GM12878 (cell line): ENCODE measurements around the gene PPP1R9B. TPM values are rescaled to one million over a fixed set of nuclear protein-coding genes. Genes with fewer than 3 reads are reported as not detected.

Experiments used
- ATAC-seq: fragments of 200-7000 bp; cut with Tn5 transposase; 3 replicates; pipeline ENCODE4 v1.9.1; 2020; ENCODE audit warnings: mild to moderate bottlenecking, moderate library complexity
- BruUV-seq: library from RNA; stranded (reverse); fragments of 400-500 nt; replicated peaks from 2 replicates; lab custom pipeline; 2021; lab: Mats Ljungman, UMichigan
- CTCF ChIA-PET: fragments of 300-600 bp; sonication (Branson Sonifier 250); formaldehyde crosslinking; extraction: SDS; loops from one replicate; lab custom pipeline; 2021; ENCODE audit warnings: inconsistent platforms; lab: Yijun Ruan, JAX
- POLR2A ChIA-PET: fragments of 350-600 bp; formaldehyde crosslinking; extraction: SDS; loops from one replicate; lab custom pipeline; 2021; ENCODE audit warnings: inconsistent platforms; lab: Charles Lee
- RAD21 ChIA-PET: fragments of 300-600 bp; sonication (Branson Sonifier 250); formaldehyde crosslinking; loops from one replicate; lab custom pipeline; 2023; ENCODE audit warnings: antibody characterized with exemption; ENCODE audit not compliant: unreplicated experiment; lab: Charles Lee
- SMC1A ChIA-PET: fragments of 300-600 bp; sonication (Branson Sonifier 250); formaldehyde crosslinking; loops from one replicate; lab custom pipeline; 2023; ENCODE audit not compliant: unreplicated experiment, uncharacterized antibody; lab: Charles Lee
- DNase-seq: peaks from one replicate; pipeline ENCODE4 v3.0.0-alpha.2; 2011; ENCODE audit warnings: low read depth, low spot score
- FAIRE-seq: peaks from 3 replicates; lab custom pipeline; 2011; peaks lifted over from hg19 to GRCh38; lab: Jason Lieb, UNC
- H2AFZ ChIP-seq: 2 replicates; pipeline ENCODE4 v1.6.0; 2011; ENCODE audit warnings: low read depth, low read length, control low read depth; ENCODE audit not compliant: control insufficient read depth
- H3K27ac ChIP-seq: 2 replicates; pipeline ENCODE4 v1.5.1; 2011; ENCODE audit warnings: control low read depth; ENCODE audit not compliant: control insufficient read depth, insufficient read depth
- H3K27me3 ChIP-seq, 2 experiments: replicated peaks in 1 of 2; 2 replicates each; pipeline versions ENCODE4 v1.6.0 to v1.6.1; 2011; ENCODE audit warnings: low read length in 1 of 2; ENCODE audit not compliant: control insufficient read depth in 2 of 2, insufficient read depth in 2 of 2
- H3K36me3 ChIP-seq, 2 experiments: 2 replicates each; pipeline ENCODE4 v1.5.1; 2011; ENCODE audit warnings: low read length in 1 of 2; ENCODE audit not compliant: control insufficient read depth in 2 of 2, insufficient read depth in 2 of 2
- H3K4me1 ChIP-seq: 2 replicates; pipeline ENCODE4 v1.6.1; 2011; ENCODE audit warnings: mild to moderate bottlenecking, low read length, moderate library complexity, mixed read lengths; ENCODE audit not compliant: control insufficient read depth, insufficient read depth
- H3K4me2 ChIP-seq: 2 replicates; pipeline ENCODE4 v1.6.0; 2011; ENCODE audit warnings: control low read depth; ENCODE audit not compliant: control insufficient read depth, insufficient read depth
- H3K4me3 ChIP-seq: fragments of 200-600 bp; sonication (generic); 2 replicates; pipeline ENCODE4 v1.5.1; 2016
- H3K79me2 ChIP-seq: 2 replicates; pipeline ENCODE4 v1.6.0; 2011; ENCODE audit warnings: low read length; ENCODE audit not compliant: control insufficient read depth, insufficient read depth
- H3K9ac ChIP-seq: 2 replicates; pipeline ENCODE4 v1.8.0; 2011; ENCODE audit warnings: low read length, control low read depth, mixed read lengths; ENCODE audit not compliant: control insufficient read depth, insufficient read depth
- H3K9me3 ChIP-seq: replicated peaks from 3 replicates; pipeline ENCODE4 v1.5.1; 2011; ENCODE audit warnings: mild to moderate bottlenecking, low read length; ENCODE audit not compliant: control insufficient read depth, insufficient read depth
- H4K20me1 ChIP-seq: 2 replicates; pipeline ENCODE4 v1.6.0; 2011; ENCODE audit not compliant: control insufficient read depth, insufficient read depth
- HCFC1 ChIP-seq: fragments of 150-350 bp; IDR thresholded peaks from 2 replicates; pipeline ENCODE4 v1.6.1; 2014; ENCODE audit warnings: low read length
- RELA ChIP-seq: fragments of 450-650 bp; IDR thresholded peaks from 2 replicates; pipeline ENCODE4 v1.8.0; 2014; ENCODE audit warnings: borderline replicate concordance; ENCODE audit not compliant: partially characterized antibody
- SIN3A ChIP-seq: IDR thresholded peaks from 2 replicates; pipeline ENCODE4 v1.6.1; 2012; ENCODE audit warnings: low read depth, low read length, improper control_type of control experiment
- WGBS: methylation state at CpG from one replicate; pipeline ENCODE4 v1.1.6; 2016; ENCODE audit warnings: low lambda C conversion rate; ENCODE audit not compliant: insufficient replicate concordance, insufficient coverage; ENCODE audit errors: missing lambda C conversion rate; 5-methylcytosine and 5-hydroxymethylcytosine counted together
- in situ Hi-C: fragments of 300-500 bp; cut with MboI; formaldehyde crosslinking; loops from 9 replicates; pipeline ENCODE4 v1.14.3; 2018; ENCODE audit warnings: mixed read lengths
- intact Hi-C: fragments of 100-400 bp; cut with micrococcal nuclease; formaldehyde crosslinking; loops from one replicate; pipeline ENCODE4 v1.14.2; 2022; ENCODE audit not compliant: unreplicated experiment
- polyA plus RNA-seq, 11 experiments: library from polyadenylated mRNA; depleted of rRNA in 4 of 11; unstranded in 6 of 11; stranded (reverse) in 5 of 11; fragments of >200 nt; fragmentation: Nextera tagmentation in 4 of 11; fragmentation: Illumina TruSeq in 1 of 11; extraction: Ambion mirVana in 4 of 11; extraction: Trizol in 1 of 11; gene quantifications; 1 replicate in 1 of 11; 2 replicates in 10 of 11; pipeline versions ENCODE4 v1.2.1 to v1.2.3, GENCODE V29; 2011 to 2016; ENCODE audit warnings: inconsistent platforms in 2 of 11, missing spikeins in 2 of 11, low read depth in 1 of 11
- total RNA-seq, 4 experiments: library from RNA; depleted of rRNA in 3 of 4; stranded (reverse); fragments of >200 nt in 3 of 4; fragmentation: Illumina TruSeq in 1 of 4; extraction: Trizol in 1 of 4; gene quantifications; 2 replicates each; pipeline versions ENCODE4 v1.2.1 to v1.2.3, GENCODE V29; 2013 to 2021
- TF ChIP-seq, protein P1 (sequence below): fragments of 450-650 bp; IDR thresholded peaks from 2 replicates; pipeline ENCODE4 v1.6.1; 2016; ENCODE audit warnings: mild to moderate bottlenecking

The PPP1R9B gene
- total and polyA plus RNA-seq, 10 of the 15 experiments (the other 5 are each of a cell fraction or from before 2014, with no cell fraction given): 0.20 to 107 (median 37.5) TPM

DNA sequence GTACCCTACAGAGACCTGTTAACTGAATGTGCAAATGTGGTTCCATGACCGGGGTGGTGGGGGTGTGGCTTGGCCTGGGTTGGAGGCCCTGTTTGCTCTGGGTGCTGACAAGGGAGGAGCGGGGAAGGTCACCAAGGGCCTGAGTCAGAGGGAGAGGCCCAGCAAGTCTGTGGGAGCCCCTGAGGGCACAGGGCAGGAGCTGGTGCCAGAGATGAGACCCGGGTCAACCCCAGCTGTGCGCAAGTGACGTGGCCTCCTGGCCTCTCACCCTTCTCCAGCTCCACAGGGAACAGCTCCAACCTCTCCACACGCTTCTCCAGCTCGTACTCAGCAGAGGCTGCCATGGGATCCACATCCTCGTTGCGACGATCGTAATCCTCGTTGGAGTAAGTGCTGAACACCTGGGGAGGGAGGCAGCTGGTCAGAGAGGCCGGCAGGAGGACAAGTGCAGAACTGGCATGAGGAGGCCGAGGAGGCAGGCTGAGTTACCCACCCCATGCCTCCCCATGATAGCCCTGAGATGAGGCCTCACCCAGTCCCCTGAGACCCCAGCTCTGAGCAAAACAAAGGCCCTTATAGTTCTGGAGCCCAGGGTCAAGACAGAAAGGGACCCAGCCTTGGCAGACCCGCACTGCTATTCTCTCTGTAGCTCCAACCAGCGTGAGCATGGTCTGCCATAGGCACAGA is 5.5 kb downstream of the PPP1R9B start:
- ChIA-PET POLR2A (interaction anchor here (0.5 to 0.6 kb wide), 2 partner anchors 49 to 52 kb away, joined by 3 to 4 read pairs; no protein-coding TSS in a partner anchor), SMC1A (interaction anchor here (3.4 kb wide), 1 partner anchor 16 kb away, joined by 15 read pairs; no protein-coding TSS in a partner anchor), RAD21 (interaction anchor here (1.2 to 1.8 kb wide), 2 partner anchors 8 to 16 kb away, joined by 3 to 7 read pairs; no protein-coding TSS in a partner anchor), CTCF (interaction anchor here (0.7 to 9.3 kb wide), 7 partner anchors 10 to 481 kb away, joined by 3 to 99 read pairs (median 5); partner anchors contain the start of gene PDK2)
- in situ Hi-C loops (no loop called here), intact Hi-C loops (loop anchor here (5.0 kb wide), 1 partner anchor 48 kb away; the partner anchor contains the start of gene PDK2)
- H3K4me1 ChIP-seq: peaks cover 53% of the 10 kb centered on the region
- ATAC-seq (no peak), DNase-seq (no peak), FAIRE-seq (no peak)
- H3K79me2 ChIP-seq: peaks cover 82% of the 10 kb centered on the region
- TF ChIP-seq HCFC1 (no peak), SIN3A (no peak), RELA (no peak)
- TF ChIP-seq, protein P1, sequence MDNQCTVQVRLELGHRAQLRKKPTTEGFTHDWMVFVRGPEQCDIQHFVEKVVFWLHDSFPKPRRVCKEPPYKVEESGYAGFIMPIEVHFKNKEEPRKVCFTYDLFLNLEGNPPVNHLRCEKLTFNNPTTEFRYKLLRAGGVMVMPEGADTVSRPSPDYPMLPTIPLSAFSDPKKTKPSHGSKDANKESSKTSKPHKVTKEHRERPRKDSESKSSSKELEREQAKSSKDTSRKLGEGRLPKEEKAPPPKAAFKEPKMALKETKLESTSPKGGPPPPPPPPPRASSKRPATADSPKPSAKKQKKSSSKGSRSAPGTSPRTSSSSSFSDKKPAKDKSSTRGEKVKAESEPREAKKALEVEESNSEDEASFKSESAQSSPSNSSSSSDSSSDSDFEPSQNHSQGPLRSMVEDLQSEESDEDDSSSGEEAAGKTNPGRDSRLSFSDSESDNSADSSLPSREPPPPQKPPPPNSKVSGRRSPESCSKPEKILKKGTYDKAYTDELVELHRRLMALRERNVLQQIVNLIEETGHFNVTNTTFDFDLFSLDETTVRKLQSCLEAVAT: no peak
- WGBS: 53% methylated on average over 14 of the region's 16 CpGs
- peak overlapping the region; percentile 96 for H3K4me2 ChIP-seq
- peaks cover 11% of the 10 kb centered on the region for H4K20me1 ChIP-seq
- peak overlapping the region; percentile 92 for H3K9ac ChIP-seq
- H3K36me3 ChIP-seq: peaks cover 37 to 49% of the 10 kb centered on the region in 2 experiments
- peak overlapping the region; percentile 95 for H3K4me3 ChIP-seq
- peak overlapping the region; percentile 19; the same call in 1 of the 2 replicates for H3K27ac ChIP-seq
- no peaks in the 10 kb centered on the region for H3K9me3 ChIP-seq
- BruUV-seq: no TSS peak
- H2AFZ ChIP-seq: no peak overlapping the region
- no peaks in the 10 kb centered on the region for H3K27me3 ChIP-seq
